GM23338 (cell line): ENCODE data around the gene RNF220. TPM values are rescaled to one million over a fixed set of nuclear protein-coding genes. Genes with fewer than 3 reads are reported as not detected.

Experiments used
- ZNF462 ChIP-seq: fragments of 250-450 bp; sonication (Bioruptor Pico); IDR thresholded peaks from 2 replicates; pipeline ENCODE4 v1.5.0; 2020; ENCODE audit warnings: mild to moderate bottlenecking, moderate library complexity
- microRNA-seq: library from miRNA; unstranded; fragments of <30 nt; microRNA quantifications from one replicate; pipeline ENCODE4, GENCODE V29; 2017
- polyA plus RNA-seq: library from polyadenylated mRNA; unstranded; fragments of >200 nt; fragmentation: Nextera tagmentation; extraction: Ambion mirVana; gene quantifications from 2 replicates; pipeline ENCODE4 v1.2.1, GENCODE V29; 2016
- small RNA-seq: library from RNA; depleted of rRNA; stranded (forward); fragments of <200 nt; gene quantifications from one replicate; pipeline ENCODE3, GENCODE V24; 2014; ENCODE audit warnings: low replicate concordance
- total RNA-seq: library from RNA; depleted of rRNA; stranded (reverse); fragments of >200 nt; shearing (Covaris generic); gene quantifications from 2 replicates; pipeline ENCODE4 v1.2.3, GENCODE V29; 2014; rRNA removed

Gene RNF220
- total and polyA plus RNA-seq, 2 experiments from 2014 or later, result 72.8 to 168 TPM

- no peak for TF ChIP-seq ZNF462 (CRISPR knock-in tag)
Observed at GRCh38 chr1:44701141-44701573, 296.1 kb downstream of the RNF220 start (continued).

Small RNA genes within 50 kb of the gene (microRNA-seq; reads per million reads assigned to microRNA genes)
- gene MIR5584, result 0.66 reads per million

Small RNA genes within 50 kb of the gene (small RNA-seq; reads per million reads assigned to genes)
- gene MIR5584 (0.10 reads per million), gene RNU6-369P (not detected)

Other genes with a start within 250 kb of the RNF220 start
- gene DMAP1, start 191.8 kb upstream of the RNF220 start, total RNA-seq, result 38.8 and 40.0 TPM in 2 replicates
- gene DMAP1, start 191.8 kb upstream of the RNF220 start, polyA plus RNA-seq, result 27.9 and 32.6 TPM in 2 replicates
- gene ERI3, start 50.0 kb upstream of the RNF220 start, total RNA-seq, result 70.1 and 92.5 TPM in 2 replicates
- 56.4 and 63.0 TPM in 2 replicates for gene ERI3, start 50.0 kb upstream of the RNF220 start, polyA plus RNA-seq